Gastrocnemius medialis (tissue), 4 donors: ENCODE data around the gene EEF1A2.
A peak's percentile ranks its signal among the peaks of the same experiment; 100 is the strongest.

Source experiments
- POLR2A ChIP-seq, 2 donors: fragments of 450-650 bp; IDR thresholded peaks; one replicate each; pipeline ENCODE4 v1.6.1; 2017; ENCODE audit warnings: antibody characterized with exemption in 2 of 2, mild to moderate bottlenecking in 2 of 2, moderate library complexity in 2 of 2
- TF ChIP-seq, protein P1 (sequence below), 5 experiments: fragments of 450-650 bp in 3 of 5; fragments of 200-600 bp in 2 of 5; sonication (generic) in 2 of 5; IDR thresholded peaks in 4 of 5; conservative IDR thresholded peaks in 1 of 5; 1 replicate in 4 of 5; 2 replicates in 1 of 5; pipeline ENCODE4 v1.5.1; 2016 to 2019; ENCODE audit warnings: antibody characterized with exemption in 5 of 5, mild to moderate bottlenecking in 3 of 5, moderate library complexity in 3 of 5

DNA sequence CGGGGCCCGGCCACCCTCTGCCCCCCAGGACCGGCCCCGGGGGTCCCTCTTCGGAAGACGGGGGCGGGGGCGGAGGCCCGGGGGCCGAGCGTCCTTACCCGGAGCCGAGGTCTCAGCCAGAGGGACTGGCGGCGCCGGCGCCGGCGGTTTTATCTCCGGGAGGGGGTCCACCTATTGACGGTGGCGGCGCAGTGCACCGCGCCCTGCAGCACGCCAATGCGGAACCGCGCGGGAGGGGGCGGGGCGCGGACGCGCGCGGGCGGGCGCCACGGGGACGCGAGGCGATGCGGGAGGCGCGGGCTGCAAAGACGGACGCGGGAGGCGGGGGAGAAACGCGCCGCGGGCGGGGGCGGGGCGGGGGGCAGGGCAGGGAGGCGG, at the start of gene EEF1A2:
- TF ChIP-seq, protein P1, sequence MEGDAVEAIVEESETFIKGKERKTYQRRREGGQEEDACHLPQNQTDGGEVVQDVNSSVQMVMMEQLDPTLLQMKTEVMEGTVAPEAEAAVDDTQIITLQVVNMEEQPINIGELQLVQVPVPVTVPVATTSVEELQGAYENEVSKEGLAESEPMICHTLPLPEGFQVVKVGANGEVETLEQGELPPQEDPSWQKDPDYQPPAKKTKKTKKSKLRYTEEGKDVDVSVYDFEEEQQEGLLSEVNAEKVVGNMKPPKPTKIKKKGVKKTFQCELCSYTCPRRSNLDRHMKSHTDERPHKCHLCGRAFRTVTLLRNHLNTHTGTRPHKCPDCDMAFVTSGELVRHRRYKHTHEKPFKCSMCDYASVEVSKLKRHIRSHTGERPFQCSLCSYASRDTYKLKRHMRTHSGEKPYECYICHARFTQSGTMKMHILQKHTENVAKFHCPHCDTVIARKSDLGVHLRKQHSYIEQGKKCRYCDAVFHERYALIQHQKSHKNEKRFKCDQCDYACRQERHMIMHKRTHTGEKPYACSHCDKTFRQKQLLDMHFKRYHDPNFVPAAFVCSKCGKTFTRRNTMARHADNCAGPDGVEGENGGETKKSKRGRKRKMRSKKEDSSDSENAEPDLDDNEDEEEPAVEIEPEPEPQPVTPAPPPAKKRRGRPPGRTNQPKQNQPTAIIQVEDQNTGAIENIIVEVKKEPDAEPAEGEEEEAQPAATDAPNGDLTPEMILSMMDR (IDR thresholded peaks at IDR 0.05 in 4 of 5, conservative IDR thresholded peaks at IDR 0.05 in 1 of 5): peak in 4 of 5 experiments; percentile 44 to 64 (median 55)
- TF ChIP-seq POLR2A (IDR thresholded peaks at IDR 0.05): peak; percentile 87 to 89
